ENCODE data around the gene LURAP1L.

- TF ChIP-seq CTCF (optimal IDR thresholded peaks at IDR 0.05 in 1 of 3, IDR thresholded peaks at IDR 0.05 in 1 of 3, conservative IDR thresholded peaks at IDR 0.05 in 1 of 3; ENCODE audit: extremely low read depth in 1 of 3, insufficient read depth in 2 of 3, low read length in 3 of 3) (no peak), EZH2 (IDR thresholded peaks at IDR 0.05; ENCODE audit: low read length) (no peak)
Measured at GRCh38 chr9:12863618-12864017, 88.8 kb downstream of the LURAP1L start.
